Liver (tissue), 9 donors: ENCODE data around the gene LATS2. TPM values are rescaled to one million over a fixed set of nuclear protein-coding genes. Genes with fewer than 3 reads are reported as not detected.

Source experiments
- DNase-seq: peaks from one replicate; pipeline ENCODE4 v3.0.0-alpha.2; 2017; ENCODE audit warnings: low spot score
- H3K27ac ChIP-seq, 2 donors: one replicate each; pipeline ENCODE4 v1.7.0; 2013; ENCODE audit warnings: inconsistent platforms in 2 of 2, low read length in 2 of 2, control low read depth in 1 of 2, low read depth in 1 of 2, mild to moderate bottlenecking in 1 of 2
- H3K27me3 ChIP-seq, 4 donors: one replicate each; pipeline versions ENCODE4 v1.6.1 to v1.7.0; 2013; ENCODE audit warnings: low read length in 3 of 4, inconsistent platforms in 1 of 4, mild to moderate bottlenecking in 1 of 4, moderate library complexity in 1 of 4; ENCODE audit not compliant: control insufficient read depth in 4 of 4, insufficient read depth in 4 of 4
- H3K36me3 ChIP-seq, 4 donors: one replicate each; pipeline versions ENCODE4 v1.6.1 to v1.7.0; 2013; ENCODE audit warnings: low read length in 3 of 4, mild to moderate bottlenecking in 3 of 4, low read depth in 1 of 4, moderate library complexity in 1 of 4; ENCODE audit not compliant: control insufficient read depth in 4 of 4, insufficient read depth in 3 of 4
- H3K4me1 ChIP-seq, 4 donors: one replicate each; pipeline versions ENCODE4 v1.6.1 to v1.7.0; 2013; ENCODE audit warnings: low read length in 3 of 4, mild to moderate bottlenecking in 3 of 4, moderate library complexity in 1 of 4; ENCODE audit not compliant: control insufficient read depth in 4 of 4, insufficient read depth in 4 of 4
- H3K4me3 ChIP-seq, 3 donors: one replicate each; pipeline versions ENCODE4 v1.6.1 to v1.7.0; 2013; ENCODE audit warnings: low read length in 3 of 3, control low read depth in 1 of 3, low read depth in 1 of 3, mild to moderate bottlenecking in 1 of 3
- H3K9ac ChIP-seq, 2 donors: one replicate each; pipeline ENCODE4 v1.7.0; 2013; ENCODE audit warnings: low read length in 2 of 2, mild to moderate bottlenecking in 2 of 2, moderate library complexity in 2 of 2, control low read depth in 1 of 2, low read depth in 1 of 2
- H3K9me3 ChIP-seq, 4 donors: one replicate each; pipeline versions ENCODE4 v1.6.1 to v1.7.0; 2013; ENCODE audit warnings: low read length in 3 of 4; ENCODE audit not compliant: control insufficient read depth in 4 of 4
- EGR1 ChIP-seq, 2 donors: IDR thresholded peaks; 2 replicates each; pipeline ENCODE4 v1.6.1; 2016 to 2018; ENCODE audit warnings: antibody characterized with exemption in 2 of 2, low read depth in 2 of 2
- FOXA1 ChIP-seq: IDR thresholded peaks from 2 replicates; pipeline ENCODE4 v1.6.1; 2016; ENCODE audit warnings: antibody characterized with exemption
- FOXA2 ChIP-seq: IDR thresholded peaks from 2 replicates; pipeline ENCODE4 v1.6.1; 2016; ENCODE audit warnings: antibody characterized with exemption
- GABPA ChIP-seq, 2 donors: IDR thresholded peaks in 1 of 2; conservative IDR thresholded peaks in 1 of 2; 2 replicates each; pipeline ENCODE4 v1.6.1; 2016; ENCODE audit warnings: antibody characterized with exemption in 2 of 2, mild to moderate bottlenecking in 1 of 2, moderate library complexity in 1 of 2
- HNF4A ChIP-seq, 2 donors: conservative IDR thresholded peaks; 2 replicates each; pipeline ENCODE4 v1.6.1; 2016; ENCODE audit warnings: antibody characterized with exemption in 2 of 2, mild to moderate bottlenecking in 2 of 2
- HNF4G ChIP-seq: IDR thresholded peaks from 2 replicates; pipeline ENCODE4 v1.6.1; 2016; ENCODE audit warnings: antibody characterized with exemption
- JUND ChIP-seq, 2 donors: IDR thresholded peaks; 2 replicates each; pipeline ENCODE4 v1.6.1; 2016; ENCODE audit warnings: antibody characterized with exemption in 2 of 2
- NR2F2 ChIP-seq: IDR thresholded peaks from 2 replicates; pipeline ENCODE4 v1.6.1; 2016; ENCODE audit warnings: antibody characterized with exemption
- RAD21 ChIP-seq, 2 donors: IDR thresholded peaks; 2 replicates each; pipeline ENCODE4 v1.6.1; 2016; ENCODE audit warnings: antibody characterized with exemption in 2 of 2, mild to moderate bottlenecking in 2 of 2
- RXRA ChIP-seq, 2 donors: IDR thresholded peaks; 2 replicates each; pipeline ENCODE4 v1.6.1; 2017 to 2018; ENCODE audit warnings: antibody characterized with exemption in 2 of 2, mild to moderate bottlenecking in 1 of 2
- SP1 ChIP-seq: IDR thresholded peaks from 2 replicates; pipeline ENCODE4 v1.6.1; 2018; ENCODE audit warnings: antibody characterized with exemption, mild to moderate bottlenecking
- TAF1 ChIP-seq: conservative IDR thresholded peaks from 2 replicates; pipeline ENCODE4 v1.6.1; 2016; ENCODE audit warnings: antibody characterized with exemption, mild to moderate bottlenecking
- YY1 ChIP-seq: IDR thresholded peaks from 2 replicates; pipeline ENCODE4 v1.6.1; 2016; ENCODE audit warnings: antibody characterized with exemption, mild to moderate bottlenecking
- WGBS: extraction: QIAGEN DNeasy Blood & Tissue Kit; methylation state at CpG from one replicate; pipeline ENCODE4 v1.1.7; 2013; 5-methylcytosine and 5-hydroxymethylcytosine counted together
- polyA plus RNA-seq, 2 donors: library from polyadenylated mRNA; stranded (reverse) in 1 of 2; unstranded in 1 of 2; fragments of 200-250 nt in 1 of 2; fragments of >200 nt in 1 of 2; fragmentation: Nextera tagmentation in 1 of 2; extraction: Ambion mirVana in 1 of 2; gene quantifications; one replicate each; pipeline versions ENCODE4 v1.2.1 to v1.2.3, GENCODE V29; 2013 to 2015
- total RNA-seq, 2 donors: library from RNA; depleted of rRNA; stranded (reverse); fragments of >200 nt; gene quantifications; one replicate each; pipeline ENCODE4 v1.2.3, GENCODE V29; 2014
- TF ChIP-seq, protein P1 (sequence below): fragments of 150-350 bp; IDR thresholded peaks from 2 replicates; pipeline ENCODE4 v1.5.1; 2017; ENCODE audit warnings: improper control_type of control experiment, low read depth, low read length; ENCODE audit not compliant: missing input control
- TF ChIP-seq, protein P2 (sequence below): IDR thresholded peaks from 2 replicates; pipeline ENCODE4 v1.6.1; 2016; ENCODE audit warnings: antibody characterized with exemption
- TF ChIP-seq, protein P3 (sequence below): IDR thresholded peaks from 2 replicates; pipeline ENCODE4 v1.6.1; 2016; ENCODE audit warnings: antibody characterized with exemption, mild to moderate bottlenecking
- TF ChIP-seq, protein P4 (sequence below): IDR thresholded peaks from 2 replicates; pipeline ENCODE4 v1.6.1; 2016; ENCODE audit warnings: antibody characterized with exemption
- TF ChIP-seq, protein P5 (sequence below): IDR thresholded peaks from 2 replicates; pipeline ENCODE4 v1.6.1; 2016; ENCODE audit warnings: antibody characterized with exemption
- donor health status: healthy.
- donor health status: healthy.
- donor health status: healthy.
- donor health status: healthy.
- donor health status: healthy.

The LATS2 gene
- total and polyA plus RNA-seq, 4 donors: 1.6 to 7.0 (median 4.4) TPM

DNA sequence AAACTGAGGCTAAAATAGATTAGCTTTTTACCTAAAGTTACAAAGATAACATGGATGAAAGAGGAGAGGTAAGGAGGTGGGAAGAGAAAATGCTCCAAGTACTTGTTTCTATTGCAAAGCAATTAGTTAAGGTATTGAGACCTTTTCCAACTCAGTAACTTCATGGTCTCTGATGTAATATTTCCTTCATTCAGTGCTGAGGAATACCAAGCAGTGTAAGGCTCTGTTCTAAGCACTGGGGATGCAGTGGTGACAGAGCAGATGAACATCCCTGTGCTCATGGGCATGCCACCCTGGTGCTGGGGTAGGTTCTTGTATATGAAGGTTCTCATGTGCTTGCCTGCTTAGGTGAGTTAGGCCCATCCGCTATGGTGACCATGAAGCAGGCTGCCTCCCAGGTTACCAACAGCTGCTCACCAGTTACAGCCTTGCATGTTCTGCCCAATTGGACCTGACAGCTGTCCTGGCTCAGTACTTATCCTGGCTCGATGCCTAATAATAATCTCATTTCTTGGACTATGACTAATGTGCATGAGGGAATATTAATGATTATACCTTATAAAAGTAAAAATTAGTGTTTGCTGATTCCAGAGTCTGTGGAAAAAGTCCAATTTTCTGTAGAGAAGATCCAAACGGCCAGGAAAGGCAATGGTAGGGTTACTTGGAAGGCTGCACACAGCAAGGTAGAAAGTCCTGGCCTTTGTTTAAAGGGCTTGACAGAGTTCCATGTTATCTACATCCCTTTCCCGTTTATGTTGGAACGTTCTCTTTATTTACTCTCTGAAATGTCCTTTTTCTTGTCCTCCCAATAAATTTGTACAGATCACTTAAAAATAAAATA, 48.3 kb downstream of the LATS2 start:
- no peak for DNase-seq
- WGBS: 45% methylated on average over 5 of the region's 5 CpGs

DNA sequence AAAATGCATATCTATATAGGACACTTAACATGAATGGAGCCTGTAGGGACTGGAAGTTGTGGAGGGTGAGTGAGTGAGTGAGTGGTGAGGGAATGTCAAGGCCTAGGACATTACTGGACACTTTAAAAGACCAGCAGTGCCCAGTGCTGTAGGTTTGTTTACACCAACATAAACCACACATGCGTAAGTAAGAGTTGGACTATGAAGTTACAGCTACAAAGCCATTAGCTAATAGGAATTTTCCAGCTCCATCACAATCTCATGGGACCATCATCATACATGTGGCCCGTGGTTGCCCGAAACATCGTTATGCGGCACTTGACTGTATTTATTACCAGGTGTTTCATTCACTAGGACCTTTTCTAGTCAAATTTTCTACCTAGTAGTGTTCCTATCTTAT, 49.2 kb downstream of the LATS2 start:
- Histone ChIP-seq H3K27ac (no peak overlapping the region), H3K4me3 (no peak overlapping the region), H3K4me1 (peaks cover 8 to 34% (median 26%) of the 10 kb centered on the region in 4 donors), H3K9me3 (no peaks in the 10 kb centered on the region), H3K27me3 (no peaks in the 10 kb centered on the region), H3K9ac (no peak overlapping the region), H3K36me3 (no peaks in the 10 kb centered on the region)
- no peak for DNase-seq
- WGBS: 77% methylated on average over 5 of the region's 5 CpGs
- TF ChIP-seq, protein P1, sequence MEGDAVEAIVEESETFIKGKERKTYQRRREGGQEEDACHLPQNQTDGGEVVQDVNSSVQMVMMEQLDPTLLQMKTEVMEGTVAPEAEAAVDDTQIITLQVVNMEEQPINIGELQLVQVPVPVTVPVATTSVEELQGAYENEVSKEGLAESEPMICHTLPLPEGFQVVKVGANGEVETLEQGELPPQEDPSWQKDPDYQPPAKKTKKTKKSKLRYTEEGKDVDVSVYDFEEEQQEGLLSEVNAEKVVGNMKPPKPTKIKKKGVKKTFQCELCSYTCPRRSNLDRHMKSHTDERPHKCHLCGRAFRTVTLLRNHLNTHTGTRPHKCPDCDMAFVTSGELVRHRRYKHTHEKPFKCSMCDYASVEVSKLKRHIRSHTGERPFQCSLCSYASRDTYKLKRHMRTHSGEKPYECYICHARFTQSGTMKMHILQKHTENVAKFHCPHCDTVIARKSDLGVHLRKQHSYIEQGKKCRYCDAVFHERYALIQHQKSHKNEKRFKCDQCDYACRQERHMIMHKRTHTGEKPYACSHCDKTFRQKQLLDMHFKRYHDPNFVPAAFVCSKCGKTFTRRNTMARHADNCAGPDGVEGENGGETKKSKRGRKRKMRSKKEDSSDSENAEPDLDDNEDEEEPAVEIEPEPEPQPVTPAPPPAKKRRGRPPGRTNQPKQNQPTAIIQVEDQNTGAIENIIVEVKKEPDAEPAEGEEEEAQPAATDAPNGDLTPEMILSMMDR: no peak
- TF ChIP-seq YY1: no peak
- TF ChIP-seq NR2F2: no peak
- no peak for TF ChIP-seq SP1
- TF ChIP-seq, protein P2, sequence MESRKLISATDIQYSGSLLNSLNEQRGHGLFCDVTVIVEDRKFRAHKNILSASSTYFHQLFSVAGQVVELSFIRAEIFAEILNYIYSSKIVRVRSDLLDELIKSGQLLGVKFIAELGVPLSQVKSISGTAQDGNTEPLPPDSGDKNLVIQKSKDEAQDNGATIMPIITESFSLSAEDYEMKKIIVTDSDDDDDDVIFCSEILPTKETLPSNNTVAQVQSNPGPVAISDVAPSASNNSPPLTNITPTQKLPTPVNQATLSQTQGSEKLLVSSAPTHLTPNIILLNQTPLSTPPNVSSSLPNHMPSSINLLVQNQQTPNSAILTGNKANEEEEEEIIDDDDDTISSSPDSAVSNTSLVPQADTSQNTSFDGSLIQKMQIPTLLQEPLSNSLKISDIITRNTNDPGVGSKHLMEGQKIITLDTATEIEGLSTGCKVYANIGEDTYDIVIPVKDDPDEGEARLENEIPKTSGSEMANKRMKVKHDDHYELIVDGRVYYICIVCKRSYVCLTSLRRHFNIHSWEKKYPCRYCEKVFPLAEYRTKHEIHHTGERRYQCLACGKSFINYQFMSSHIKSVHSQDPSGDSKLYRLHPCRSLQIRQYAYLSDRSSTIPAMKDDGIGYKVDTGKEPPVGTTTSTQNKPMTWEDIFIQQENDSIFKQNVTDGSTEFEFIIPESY: no peak
- TF ChIP-seq, protein P3, sequence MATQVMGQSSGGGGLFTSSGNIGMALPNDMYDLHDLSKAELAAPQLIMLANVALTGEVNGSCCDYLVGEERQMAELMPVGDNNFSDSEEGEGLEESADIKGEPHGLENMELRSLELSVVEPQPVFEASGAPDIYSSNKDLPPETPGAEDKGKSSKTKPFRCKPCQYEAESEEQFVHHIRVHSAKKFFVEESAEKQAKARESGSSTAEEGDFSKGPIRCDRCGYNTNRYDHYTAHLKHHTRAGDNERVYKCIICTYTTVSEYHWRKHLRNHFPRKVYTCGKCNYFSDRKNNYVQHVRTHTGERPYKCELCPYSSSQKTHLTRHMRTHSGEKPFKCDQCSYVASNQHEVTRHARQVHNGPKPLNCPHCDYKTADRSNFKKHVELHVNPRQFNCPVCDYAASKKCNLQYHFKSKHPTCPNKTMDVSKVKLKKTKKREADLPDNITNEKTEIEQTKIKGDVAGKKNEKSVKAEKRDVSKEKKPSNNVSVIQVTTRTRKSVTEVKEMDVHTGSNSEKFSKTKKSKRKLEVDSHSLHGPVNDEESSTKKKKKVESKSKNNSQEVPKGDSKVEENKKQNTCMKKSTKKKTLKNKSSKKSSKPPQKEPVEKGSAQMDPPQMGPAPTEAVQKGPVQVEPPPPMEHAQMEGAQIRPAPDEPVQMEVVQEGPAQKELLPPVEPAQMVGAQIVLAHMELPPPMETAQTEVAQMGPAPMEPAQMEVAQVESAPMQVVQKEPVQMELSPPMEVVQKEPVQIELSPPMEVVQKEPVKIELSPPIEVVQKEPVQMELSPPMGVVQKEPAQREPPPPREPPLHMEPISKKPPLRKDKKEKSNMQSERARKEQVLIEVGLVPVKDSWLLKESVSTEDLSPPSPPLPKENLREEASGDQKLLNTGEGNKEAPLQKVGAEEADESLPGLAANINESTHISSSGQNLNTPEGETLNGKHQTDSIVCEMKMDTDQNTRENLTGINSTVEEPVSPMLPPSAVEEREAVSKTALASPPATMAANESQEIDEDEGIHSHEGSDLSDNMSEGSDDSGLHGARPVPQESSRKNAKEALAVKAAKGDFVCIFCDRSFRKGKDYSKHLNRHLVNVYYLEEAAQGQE: no peak
- no peak for TF ChIP-seq GABPA (IDR thresholded peaks at IDR 0.05 in 1 of 2, conservative IDR thresholded peaks at IDR 0.05 in 1 of 2)
- TF ChIP-seq EGR1 (IDR thresholded peaks at IDR 0.05; ENCODE audit: low read depth in 2 of 2): no peak
- TF ChIP-seq, protein P4, sequence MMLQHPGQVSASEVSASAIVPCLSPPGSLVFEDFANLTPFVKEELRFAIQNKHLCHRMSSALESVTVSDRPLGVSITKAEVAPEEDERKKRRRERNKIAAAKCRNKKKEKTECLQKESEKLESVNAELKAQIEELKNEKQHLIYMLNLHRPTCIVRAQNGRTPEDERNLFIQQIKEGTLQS: no peak
- TF ChIP-seq HNF4A (conservative IDR thresholded peaks at IDR 0.05): no peak
- TF ChIP-seq FOXA2: no peak
- no peak for TF ChIP-seq FOXA1
- TF ChIP-seq, protein P5, sequence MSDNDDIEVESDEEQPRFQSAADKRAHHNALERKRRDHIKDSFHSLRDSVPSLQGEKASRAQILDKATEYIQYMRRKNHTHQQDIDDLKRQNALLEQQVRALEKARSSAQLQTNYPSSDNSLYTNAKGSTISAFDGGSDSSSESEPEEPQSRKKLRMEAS: no peak
- TF ChIP-seq RXRA (IDR thresholded peaks at IDR 0.05): no peak
- TF ChIP-seq TAF1: no peak
- TF ChIP-seq JUND (IDR thresholded peaks at IDR 0.05): no peak
- TF ChIP-seq RAD21 (IDR thresholded peaks at IDR 0.05): no peak
- no peak for TF ChIP-seq HNF4G

More for the DNA sequence above, 48.3 kb downstream of the LATS2 start:
- H3K9me3 ChIP-seq: no peaks in the 10 kb centered on the region
- peak in 1 of 2 donors; percentile 10 for TF ChIP-seq HNF4A (conservative IDR thresholded peaks at IDR 0.05)
- TF ChIP-seq, protein P1: no peak
- H3K4me3 ChIP-seq: no peak overlapping the region
- no peak overlapping the region for H3K9ac ChIP-seq
- no peaks in the 10 kb centered on the region for H3K36me3 ChIP-seq
- peaks cover 8 to 34% (median 26%) of the 10 kb centered on the region in 4 donors for H3K4me1 ChIP-seq
- H3K27me3 ChIP-seq: no peaks in the 10 kb centered on the region
- peak overlapping the region in 1 of 2 donors; percentile 12 for H3K27ac ChIP-seq
